Mammary epithelial cell (primary cell): Measurements from ENCODE around the gene CCND1.
A peak's percentile ranks its signal among the peaks of the same experiment; 100 is the strongest.

Experiments
- CTCF ChIP-seq, 2 donors: IDR thresholded peaks in 1 of 2; conservative IDR thresholded peaks in 1 of 2; 2 replicates each; pipeline ENCODE4 v1.5.1; 2011 to 2012; ENCODE audit warnings: inconsistent platforms in 2 of 2, low read length in 2 of 2, mild to moderate bottlenecking in 2 of 2, control low read depth in 1 of 2, low read depth in 1 of 2; ENCODE audit not compliant: insufficient read depth in 1 of 2; ENCODE audit errors: extremely low read depth in 1 of 2
- EZH2 ChIP-seq: IDR thresholded peaks from 2 replicates; pipeline ENCODE4 v1.6.1; 2012; ENCODE audit warnings: low read length, inconsistent platforms, borderline replicate concordance

DNA sequence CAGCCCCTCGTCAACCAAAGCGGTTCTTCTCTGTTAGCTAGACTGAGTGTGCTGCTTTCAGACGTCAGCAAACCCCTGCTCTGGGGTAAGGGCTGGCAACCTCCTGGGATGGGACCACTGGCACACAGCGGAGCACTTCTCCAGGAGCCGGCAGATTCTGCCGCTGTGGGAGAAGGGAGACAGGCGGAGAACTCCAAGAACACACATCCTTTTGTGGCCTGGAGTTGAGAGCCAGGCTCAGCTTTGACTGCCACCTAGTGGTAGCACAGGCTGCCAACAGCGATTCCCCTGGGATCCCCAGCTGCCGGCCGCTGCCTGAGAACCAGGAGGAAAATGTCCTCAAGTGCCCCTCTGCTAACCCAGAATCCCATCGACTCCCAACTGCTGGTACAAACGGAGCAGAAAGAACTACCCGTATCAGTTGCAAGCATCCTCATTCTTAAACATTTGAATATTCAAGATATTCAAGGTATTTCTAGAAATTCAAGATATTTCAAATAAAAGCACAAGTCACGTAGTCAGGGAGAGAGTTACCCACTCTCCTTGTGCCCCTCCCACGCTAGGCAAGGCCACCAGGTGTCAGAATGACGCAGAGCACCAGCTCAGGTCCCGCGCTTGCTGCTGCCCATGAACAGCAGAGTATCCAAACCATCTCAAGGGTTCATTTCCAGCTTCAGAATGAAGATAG lies 29.3 kb downstream of the CCND1 start:
- peak; percentile 98 to 99 for TF ChIP-seq CTCF (conservative IDR thresholded peaks at IDR 0.05 in 1 of 2, IDR thresholded peaks at IDR 0.05 in 1 of 2; ENCODE audit: extremely low read depth in 1 of 2, insufficient read depth in 1 of 2, low read depth in 1 of 2, low read length in 2 of 2)
- TF ChIP-seq EZH2 = no peak
